GM18508 (cell line): Measurements from ENCODE around the gene YBX2.
A peak's percentile ranks its signal among the peaks of the same experiment; 100 is the strongest.

Experiments
- ATAC-seq: cut with Tn5 transposase; IDR thresholded peaks from one replicate; pipeline ENCODE4 v1.9.1; 2021; ENCODE audit warnings: moderate number of reproducible peaks; ENCODE audit not compliant: insufficient read depth, unreplicated experiment

Gene YBX2

DNA sequence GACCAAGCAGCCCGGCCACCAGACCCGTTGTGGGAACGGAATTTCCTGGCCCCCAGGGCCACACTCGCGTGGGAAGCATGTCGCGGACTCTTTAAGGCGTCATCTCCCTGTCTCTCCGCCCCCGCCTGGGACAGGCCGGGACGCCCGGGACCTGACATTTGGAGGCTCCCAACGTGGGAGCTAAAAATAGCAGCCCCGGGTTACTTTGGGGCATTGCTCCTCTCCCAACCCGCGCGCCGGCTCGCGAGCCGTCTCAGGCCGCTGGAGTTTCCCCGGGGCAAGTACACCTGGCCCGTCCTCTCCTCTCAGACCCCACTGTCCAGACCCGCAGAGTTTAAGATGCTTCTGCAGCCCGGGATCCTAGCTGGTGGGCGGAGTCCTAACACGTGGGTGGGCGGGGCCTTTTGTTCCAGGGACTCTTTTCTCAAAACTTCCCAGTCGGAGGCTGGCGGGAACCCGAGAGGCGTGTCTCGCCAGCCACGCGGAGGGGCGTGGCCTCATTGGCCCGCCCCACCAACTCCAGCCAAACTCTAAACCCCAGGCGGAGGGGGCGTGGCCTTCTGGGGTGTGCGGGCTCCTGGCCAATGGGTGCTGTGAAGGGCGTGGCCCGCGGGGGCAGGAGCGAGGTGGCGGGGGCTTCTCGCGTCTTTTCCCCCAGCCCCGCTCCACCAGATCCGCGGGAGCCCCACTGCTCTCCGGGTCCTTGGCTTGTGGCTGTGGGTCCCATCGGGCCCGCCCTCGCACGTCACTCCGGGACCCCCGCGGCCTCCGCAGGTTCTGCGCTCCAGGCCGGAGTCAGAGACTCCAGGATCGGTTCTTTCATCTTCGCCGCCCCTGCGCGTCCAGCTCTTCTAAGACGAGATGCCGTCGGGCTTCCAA, 13.1 kb downstream of the YBX2 start, which contains the start of gene SLC2A4:
SLC2A4 (plus strand) TSS at position 645 of the 879 bp plus-strand sequence; CDS start at position 862, 217 bp downstream.
- ATAC-seq, result no peak

DNA sequence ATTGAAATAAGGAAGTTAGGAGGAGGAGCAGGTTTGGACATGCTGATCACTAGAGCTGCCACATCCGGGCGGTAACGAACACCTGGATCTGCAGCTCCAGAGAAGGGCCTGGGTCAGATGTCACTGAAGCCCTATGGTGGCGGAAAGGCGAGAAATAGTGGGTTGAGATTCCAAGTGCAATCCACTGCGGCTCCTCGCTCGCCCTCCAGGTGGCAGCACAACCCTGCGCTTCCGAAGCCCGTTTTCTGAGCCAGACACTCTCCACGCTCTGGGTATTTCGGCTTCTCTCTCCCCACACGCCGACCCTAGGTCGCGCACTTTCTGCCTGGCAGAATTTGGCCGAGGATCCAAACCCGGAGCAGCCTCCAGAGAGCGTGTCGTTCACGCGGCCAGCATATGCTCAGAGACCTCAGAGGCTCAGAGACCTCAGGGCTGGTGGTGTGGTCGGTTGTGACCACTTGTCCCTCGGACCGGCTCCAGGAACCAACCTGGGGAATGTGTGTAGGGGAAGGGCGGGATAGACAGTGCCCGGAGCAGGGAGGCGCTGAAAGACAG, 13.8 kb downstream of the YBX2 start:
- ATAC-seq, result no peak

DNA sequence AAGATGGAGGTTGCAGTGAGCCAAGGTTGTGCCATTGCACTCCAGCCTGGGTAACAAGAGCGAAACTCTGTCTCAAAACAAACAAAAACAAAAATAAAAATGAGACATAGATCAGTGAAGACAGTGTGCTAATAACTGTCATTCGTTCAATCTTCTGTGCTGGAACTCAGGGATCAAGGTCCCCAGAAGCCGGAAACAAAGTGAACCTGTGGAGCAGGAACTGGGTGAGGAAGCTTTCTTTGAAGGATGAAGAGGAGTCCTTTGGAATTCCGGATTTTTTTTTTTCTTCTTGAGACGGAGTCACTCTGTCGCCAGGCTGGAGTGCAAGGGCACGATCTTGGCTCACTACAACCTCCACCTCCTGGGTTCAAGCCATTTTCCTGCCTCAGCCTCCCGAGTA, 15.0 kb downstream of the YBX2 start:
- ATAC-seq, result no peak

DNA sequence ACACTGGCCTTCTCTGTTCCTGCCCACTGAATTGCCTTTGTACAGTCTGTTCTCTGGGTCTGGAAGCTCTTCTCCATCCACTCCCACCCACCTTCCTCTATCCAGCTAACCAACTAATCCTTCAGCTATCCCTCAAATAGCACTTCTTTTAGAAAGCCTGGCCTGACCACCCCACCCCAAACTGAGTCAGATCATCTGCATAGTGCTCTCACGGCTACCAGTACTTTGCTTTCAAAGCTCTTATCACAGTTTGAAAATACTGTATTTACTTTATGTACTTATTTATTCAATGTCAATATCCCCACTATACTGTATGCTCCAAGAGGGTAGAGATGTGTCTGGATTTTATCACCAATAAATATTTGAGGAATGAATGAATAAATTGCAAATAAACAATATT, 27.7 kb downstream of the YBX2 start:
- ATAC-seq, result no peak

DNA sequence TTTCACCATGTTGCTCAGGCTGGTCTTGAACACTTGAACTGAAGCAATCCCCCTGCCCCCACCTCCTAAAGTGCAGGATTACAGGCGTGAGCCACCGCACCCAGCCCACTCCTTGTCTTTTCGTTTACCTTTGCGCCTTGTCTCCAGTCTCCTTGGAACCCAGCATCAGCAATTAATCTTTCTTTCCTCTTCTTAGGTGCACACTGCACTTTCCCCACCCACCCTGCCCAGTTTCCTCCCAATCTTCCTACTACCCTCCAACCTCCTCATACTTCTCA, 30.7 kb downstream of the YBX2 start:
- ATAC-seq, result no peak

DNA sequence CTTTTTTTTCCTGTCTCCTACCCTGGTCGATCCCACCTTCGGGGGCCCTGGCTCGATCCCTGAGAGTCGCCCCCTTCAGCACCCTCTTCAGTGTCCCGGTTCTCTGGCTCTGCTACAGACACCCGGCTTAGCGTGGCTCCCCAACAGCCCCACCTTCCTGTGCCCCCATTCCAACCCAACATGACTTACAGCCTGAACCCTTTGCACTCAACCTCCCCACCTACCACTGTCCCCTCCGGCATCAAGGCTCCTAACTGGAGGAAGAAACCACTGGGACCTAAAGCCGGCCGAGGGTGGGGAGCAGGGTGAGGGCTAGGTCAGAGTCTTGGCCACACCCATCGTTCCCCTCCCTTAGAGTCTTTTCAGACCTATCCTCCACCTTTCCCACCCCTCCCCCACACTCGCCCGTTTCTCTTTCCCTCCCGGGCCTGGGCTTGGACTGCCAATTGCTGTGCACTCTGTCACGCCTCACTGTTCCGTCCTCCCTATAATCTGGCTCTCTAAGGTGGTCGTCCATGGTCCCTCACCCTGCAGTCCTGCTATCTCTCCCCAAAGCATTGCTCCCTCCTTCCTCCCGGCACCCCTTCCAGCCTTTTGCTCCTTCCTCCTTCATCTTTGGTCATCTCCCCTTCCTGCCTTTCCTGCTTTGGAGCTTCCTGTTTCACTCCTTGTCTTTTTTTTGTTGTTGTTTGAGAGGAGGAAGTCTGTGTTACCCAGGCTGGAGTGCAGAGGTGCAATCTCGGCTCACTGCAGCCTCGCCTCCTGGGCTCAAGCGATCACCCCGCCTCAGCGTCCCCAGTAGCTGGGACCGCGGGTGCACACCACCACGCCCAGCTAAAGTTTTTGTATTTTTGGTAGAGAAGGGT, 31.3 kb downstream of the YBX2 start:
- ATAC-seq, result no peak

DNA sequence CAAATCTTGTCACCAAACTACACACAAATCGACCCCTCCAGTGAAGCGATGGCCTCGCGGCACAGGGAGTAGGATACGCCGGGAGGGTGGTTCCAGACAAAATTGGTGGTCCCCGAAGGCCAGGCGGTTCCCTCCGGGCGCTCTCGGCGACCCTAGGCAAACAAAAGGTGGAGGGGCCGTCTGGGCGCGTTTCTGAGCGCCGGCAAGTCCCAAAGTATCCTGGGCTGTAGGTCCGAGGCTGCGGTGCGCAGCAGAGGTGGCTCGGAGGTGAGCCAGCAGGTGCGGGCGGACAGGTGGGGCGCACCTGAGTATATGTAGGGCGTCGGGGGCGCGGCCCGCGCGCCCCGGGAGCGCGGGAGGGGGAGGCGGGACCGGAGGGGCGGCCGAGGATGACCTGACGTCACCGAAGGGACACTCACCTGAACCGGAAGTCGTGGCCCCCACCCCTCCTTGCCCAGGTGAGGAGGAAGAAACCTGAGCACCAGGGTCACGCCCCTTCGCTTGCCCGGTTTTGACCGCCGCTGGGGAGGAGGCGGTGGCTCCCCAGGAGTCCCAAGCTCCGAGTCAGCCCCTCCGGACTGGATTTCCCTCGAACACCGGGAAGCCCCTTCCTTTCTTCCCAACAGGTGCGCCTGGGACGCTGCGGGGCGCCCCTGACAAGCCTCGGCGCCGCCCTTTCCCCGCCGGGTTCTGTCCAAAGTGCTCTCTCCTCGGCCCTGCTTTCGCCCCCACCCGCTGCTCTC, 32.1 kb downstream of the YBX2 start, which contains the start of gene CLDN7:
CLDN7 (minus strand) TSS at position 287 of the 743 bp plus-strand sequence. CDS start 435 bp downstream, outside the sequence.
- ATAC-seq, result no peak

DNA sequence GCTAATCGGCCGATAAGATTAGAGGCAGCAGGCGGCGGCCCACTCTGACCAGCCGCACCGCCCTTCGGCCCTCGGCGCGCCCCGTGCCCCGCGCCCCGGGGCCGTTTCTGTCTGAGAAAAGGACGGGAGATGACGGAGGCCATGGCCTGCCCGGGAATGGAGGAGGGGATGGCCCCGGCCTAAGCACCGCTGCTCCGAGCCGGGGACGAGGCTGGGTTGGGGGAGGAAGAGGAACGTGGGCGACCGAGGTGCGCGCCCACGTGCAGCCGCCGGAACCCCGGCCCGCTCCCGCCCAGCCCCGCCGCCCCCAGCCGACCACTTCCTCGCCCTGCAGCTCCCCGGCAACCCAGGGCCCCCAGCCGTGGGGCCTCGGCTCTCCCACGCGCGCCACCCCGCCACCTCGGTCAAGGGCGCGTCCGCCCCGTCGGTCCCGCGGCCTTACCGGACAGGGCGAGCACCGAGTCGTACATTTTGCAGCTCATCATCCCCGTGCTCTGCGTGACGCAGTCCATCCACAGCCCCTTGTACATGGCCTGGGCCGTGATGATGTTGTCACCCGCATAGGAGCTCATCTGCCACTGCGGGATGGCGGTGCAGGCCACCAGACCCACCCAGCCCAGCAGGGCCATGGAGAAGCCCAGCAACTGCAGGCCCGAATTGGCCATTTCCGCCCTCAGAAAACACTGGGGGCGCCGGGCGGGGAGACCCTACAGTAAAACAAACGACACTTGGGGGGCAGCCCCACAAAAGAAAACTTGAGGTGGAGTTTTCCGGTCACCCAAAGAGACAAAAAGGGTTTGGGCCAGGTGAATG, 32.9 kb downstream of the YBX2 start:
- no peak for ATAC-seq

DNA sequence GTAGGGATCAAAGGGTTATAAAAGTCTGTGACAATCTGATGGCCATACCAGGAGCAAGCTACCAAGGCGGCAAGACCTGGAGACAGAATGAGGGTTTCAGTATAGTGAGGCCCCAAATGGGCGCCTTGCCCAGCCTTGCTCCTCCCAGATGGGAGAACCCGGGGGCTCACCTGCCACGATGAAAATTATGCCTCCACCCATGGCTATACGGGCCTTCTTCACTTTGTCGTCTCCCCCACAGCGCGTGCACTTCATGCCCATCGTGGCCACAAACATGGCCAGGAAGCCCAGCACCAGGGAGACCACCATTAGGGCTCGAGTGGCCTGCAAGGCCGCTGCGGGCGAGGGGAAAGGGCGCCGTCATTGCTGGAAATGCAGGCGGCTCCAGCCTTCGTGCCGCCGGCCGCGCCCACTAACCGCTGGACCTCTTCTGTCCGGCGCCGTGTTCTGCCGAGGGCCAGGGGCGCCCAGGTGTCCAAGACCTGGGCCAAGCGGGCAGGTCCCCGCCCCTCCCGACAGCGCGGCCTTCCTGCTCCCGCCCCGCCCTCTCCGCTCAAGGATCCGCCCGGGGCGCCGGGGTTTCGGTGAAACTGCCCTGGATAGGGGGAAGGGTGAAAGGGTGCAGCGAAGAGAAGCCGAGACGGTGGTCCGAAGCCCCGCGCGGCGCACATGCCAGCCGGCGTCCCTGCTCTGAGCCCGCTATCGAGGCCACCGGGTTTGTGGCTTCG, 33.6 kb downstream of the YBX2 start:
- ATAC-seq, result no peak

DNA sequence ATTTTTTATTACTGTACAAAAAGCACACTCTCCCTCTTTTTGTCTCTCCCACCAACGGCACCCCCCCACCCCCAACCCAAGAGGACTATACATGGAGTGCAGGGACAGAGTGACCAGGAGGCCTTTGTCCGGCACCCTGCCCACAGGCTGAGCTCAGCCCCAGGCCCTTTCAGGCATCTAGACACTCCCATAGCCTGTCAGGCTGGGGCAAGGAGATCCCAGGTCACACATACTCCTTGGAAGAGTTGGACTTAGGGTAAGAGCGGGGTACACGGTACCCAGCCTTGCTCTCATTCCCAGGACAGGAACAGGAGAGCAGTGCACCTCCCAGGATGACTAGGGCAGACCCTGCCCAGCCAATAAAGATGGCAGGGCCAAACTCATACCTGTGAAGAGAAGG, 34.3 kb downstream of the YBX2 start:
- no peak for ATAC-seq

DNA sequence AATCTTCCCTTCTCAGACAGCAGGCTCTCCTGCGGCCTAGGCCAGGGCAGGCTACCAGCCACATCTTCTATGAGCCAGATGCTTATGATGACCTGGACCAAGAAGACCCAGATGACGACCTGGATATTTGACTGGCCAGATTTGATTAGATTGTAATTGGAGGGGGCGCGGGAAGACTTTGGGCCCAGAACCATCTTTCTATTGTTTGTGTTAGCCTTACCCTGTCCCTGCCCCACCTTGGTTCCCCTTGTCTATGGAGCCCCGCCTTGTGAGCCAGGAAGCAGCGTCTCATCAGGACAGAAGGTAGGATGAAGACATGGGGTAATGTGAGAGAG, 34.9 kb downstream of the YBX2 start:
- no peak for ATAC-seq

DNA sequence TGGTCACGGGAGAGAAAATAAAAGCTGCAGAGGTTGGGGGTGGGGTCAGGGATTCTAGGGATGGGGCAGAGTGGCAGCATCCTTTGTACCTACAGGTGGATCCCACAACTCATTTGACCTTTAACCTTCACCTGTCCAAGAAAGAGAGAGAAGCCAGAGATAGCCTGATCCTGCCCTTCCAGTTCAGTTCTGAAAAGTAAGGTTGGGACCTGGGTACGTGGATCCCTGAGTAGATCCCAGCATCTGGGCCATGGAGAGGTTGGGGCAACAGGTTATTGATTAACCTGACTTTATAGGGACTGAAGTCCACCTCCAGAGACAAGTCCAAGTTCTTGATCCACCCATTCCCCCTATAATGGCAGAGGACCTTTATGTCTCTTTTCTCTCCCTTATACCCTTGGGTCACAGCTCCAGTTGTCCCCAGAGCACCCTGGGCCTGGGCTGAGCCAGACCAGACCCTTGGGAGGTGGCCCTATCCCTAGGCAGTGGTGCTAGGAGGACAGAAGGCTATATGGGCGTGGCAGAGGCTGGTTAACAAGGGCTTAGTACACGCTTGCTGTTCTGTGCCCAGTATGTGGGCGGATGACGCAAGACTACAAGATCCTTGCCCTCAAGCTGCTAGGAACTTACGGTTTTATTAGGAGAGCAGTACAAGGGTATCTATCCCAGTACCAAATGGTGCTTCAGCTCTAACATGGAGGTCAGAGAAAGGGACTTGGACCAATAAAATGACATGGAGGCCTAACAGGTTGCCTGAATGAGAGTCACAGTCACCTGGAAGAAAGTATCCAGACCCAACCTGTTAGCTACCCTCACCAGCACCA, 35.5 kb downstream of the YBX2 start:
- no peak for ATAC-seq

DNA sequence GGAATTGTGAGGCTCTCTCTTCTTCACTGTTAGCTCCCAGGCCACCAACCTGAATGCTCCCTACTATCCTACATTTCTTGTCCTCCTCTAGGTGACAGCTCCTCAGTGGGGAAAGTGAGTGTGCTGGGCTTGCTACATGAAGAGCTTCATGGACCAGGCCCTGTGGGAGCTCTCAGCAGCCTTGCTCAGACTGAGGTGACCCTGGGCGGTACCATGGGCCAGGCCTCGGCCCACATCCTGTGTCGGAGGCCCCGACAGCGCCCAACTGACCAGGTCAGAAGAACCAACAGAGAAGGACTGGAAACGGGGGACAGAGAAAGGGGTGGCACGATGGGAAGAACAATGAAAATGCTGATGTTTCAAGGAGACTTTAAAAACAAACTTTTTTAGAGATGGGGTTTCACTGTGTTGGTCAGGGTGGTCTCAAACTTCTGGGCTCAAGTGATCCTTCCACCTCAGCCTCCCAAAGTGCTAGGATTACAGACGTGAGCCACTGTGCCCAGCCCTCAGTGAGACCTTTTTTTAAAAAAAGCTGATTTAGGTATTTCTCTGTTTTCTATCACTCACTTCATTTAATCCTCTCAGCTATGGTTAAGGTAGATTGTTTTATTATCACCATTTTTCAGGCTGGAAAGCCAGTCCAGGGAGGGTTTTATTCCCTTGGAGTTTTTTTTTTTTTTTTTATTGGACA, 37.5 kb downstream of the YBX2 start:
- ATAC-seq, result no peak

DNA sequence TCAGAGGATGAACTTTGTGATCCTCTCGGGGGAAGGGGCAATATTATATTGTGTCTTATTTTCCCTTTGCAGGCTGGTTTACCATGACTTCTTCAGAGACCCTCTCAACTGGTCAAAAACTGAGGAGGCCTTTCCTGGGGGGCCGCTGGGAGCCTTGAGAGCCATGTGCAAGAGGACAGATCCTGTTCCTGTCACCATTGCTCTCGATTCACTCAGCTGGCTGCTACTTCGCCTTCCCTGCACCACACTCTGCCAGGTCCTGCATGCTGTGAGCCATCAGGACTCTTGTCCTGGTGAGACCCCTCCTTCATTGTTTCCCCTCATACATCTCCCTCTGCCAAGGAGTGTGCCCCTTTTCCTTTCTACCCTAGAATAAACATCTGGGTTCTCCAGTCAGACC, 39.9 kb downstream of the YBX2 start:
- ATAC-seq, result no peak

DNA sequence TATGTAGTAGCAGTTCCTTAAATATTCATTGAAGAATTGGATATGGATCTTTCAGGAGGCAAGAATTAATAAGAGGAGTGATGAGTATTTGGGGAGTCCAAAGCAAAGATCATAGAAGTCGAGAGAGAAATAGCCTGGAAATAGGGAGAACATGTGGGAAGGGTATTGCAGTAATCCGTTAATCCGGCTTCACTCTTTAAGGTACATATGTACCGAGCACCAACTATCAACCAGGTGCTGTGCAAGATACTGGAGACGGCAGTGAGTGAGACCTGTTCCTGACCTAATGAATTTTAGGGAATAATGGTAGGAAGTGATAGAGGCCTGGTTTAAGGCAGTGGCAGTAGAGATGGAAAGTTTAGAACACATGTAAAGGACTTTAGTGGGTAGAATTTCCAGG, 41.4 kb downstream of the YBX2 start:
- ATAC-seq, result no peak

DNA sequence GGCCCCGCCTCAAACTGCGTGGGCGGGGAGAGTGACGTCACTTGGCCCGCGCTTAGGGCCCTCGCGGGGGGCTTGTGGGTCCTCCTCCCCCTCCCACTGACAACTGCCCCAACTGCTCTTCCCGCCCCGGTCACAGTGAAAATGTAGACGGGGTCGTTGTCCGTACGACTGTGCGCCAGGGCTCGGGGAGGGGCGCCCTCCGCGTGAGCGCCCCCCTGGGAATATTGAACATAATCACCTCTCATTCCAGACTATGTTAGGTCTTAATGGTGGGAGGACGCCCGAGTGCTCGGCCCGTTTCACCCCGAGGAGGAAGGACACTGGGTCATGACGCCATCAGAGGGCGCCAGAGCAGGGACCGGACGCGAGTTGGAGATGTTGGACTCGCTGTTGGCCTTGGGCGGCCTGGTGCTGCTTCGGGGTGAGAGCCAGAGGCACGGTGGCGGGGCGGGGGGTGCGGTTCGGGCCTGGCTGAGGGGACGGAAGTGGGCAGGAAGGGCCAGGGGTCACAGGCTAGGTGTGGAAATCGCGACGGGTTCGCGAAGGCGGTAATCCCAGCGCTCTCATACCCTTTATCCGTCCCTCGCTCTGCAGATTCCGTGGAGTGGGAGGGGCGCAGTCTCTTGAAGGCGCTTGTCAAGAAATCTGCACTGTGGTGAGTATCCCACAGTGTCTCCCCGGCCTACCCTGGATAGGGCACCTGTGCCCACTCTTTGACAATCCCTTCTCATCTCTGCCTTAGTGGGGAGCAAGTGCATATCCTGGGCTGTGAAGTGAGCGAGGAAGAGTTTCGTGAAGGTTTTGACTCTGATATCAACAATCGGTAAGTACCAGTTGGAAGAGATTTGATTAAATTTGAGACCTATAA, 42.0 kb downstream of the YBX2 start, which contains the start of gene ELP5:
ELP5 (plus strand) TSS at position 40 of the 868 bp plus-strand sequence; CDS start at position 376, 336 bp downstream.
- peak; percentile 30 for ATAC-seq
